GM03348 (cell line): ENCODE measurements around the gene LAMA2.

Experiments used
- DNase-seq: peaks from one replicate; pipeline ENCODE4 v3.0.0; 2012; ENCODE audit warnings: low spot score

LAMA2 gene

DNA sequence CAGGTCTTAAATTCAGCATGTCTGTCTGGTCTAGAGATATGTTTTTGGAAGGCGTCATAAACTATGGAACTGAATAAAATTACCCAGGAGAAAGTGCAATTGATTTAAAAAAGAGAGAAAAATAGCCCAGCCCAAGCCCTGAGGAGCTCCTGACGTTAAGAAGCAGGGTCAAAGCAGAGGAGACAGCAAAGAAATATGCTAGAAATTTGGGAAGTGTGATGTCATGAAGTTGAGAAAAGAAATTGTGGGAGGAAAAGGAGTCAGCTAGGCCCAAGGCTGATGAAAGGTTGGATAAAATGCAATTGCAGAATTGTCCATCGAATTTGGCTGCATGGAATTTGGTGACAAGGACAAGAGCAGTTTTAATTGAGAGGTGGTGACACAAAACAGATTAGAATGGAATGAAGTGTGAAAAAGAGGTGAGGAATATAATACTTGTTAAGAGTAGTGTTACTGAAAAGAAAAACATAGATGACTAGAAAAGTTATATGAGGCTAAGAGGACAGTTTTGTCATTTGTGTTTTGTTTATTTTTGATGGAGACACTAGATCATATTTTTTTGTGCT is 381.6 kb downstream of the LAMA2 start:
- peak; percentile 3 for DNase-seq

DNA sequence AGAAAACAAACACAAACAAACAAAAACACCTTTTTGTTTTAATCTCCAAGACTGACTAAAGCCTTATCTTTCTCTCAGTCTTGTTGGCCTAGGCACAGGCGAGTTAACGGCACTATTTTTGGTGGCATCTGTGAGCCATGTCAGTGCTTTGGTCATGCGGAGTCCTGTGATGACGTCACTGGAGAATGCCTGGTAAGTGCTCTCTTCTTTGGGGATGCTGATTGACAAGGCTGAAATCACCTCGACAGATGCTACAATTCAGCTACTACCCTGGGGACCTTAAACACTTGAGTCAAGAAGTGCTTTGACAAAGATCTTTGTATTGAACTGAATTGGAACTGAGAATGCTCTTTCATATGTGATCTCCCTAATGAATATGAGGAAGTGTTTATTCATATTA is 384.1 kb downstream of the LAMA2 start:
- no peak for DNase-seq

DNA sequence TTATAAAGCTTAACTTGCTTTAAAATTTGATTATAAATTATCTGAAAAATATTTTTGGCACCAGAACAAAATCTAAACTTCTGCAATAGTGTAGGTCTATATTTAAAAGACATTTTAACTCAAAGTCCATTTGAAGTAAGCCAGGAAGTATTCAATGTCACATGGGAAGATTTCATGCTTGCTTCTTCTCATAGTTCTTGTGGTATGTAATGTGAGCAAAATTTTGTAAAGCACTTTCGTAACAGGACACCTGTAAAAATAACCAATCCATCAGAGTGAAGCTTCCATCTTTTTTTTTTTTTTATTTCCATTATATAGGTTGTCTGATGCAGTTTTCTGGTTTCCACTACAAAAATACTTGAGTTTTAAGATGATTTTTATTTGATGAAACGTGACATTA is 386.1 kb downstream of the LAMA2 start:
- no peak for DNase-seq

DNA sequence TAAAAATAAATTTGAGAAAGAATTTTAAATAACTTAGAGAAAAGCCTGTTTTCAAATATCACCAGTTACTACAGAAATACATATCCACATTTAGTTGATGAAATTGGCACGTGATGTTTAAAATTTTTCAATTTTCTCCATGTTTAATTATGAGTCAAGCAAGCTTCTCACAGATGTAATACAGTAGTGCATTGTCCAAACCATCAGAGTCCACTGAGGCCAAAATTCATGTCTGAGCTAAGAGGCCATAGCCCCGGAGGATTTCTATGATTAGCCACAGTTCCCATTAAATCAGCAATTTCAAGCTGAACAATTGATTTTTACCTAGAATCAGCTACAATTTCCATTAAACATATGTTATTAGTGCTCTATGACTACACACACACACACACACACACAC is 387.0 kb downstream of the LAMA2 start:
- no peak for DNase-seq

DNA sequence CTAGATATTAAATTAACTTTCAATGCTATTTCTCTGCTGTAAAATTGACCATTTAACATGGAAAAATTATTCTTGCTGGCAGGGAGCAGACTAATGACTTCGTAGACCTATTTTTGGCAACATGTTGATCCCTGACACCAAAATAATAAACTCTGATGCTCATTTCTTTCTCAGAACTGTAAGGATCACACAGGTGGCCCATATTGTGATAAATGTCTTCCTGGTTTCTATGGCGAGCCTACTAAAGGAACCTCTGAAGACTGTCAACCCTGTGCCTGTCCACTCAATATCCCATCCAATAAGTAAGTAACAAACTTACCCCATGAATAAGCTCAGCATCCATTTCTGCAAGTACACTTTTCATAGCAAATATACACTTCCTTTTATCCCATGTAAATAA is 387.5 kb downstream of the LAMA2 start:
- DNase-seq = no peak

DNA sequence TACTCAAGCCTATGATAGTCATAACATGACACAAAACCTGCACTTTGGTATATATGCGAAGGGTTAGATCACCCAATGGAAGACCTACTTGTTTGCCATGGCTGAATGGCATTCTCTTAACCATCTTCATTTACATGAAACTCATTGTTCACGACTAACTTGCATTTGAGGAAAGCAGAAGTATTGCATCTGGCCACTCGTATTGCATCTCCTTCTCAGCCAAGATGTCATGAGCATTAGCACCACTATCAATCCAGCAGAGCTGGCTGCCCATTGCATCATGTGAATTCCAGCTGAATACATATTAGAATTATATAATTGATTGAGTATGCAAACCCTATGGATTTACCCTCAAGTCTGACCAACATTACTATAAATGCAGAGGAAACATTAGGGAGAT is 390.2 kb downstream of the LAMA2 start:
- no peak for DNase-seq

DNA sequence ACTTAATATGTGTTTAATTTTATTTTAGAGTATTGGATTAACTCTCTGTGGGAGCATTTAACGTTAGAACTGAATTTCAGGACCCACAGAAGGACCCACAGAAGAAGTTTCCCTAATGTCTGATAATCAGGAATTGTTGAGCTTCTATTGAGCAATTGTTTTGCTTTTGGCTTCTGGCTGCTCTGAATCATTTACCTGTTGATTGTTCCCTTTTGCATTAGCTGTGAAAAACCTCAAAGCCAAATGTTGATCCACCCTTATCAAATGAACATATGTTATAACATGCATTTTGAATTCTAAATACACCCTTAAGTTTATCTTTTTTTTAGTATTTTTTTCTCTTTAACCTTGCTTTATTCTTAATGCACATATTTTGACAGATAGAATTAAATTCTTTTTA is 393.5 kb downstream of the LAMA2 start:
- DNase-seq = no peak

DNA sequence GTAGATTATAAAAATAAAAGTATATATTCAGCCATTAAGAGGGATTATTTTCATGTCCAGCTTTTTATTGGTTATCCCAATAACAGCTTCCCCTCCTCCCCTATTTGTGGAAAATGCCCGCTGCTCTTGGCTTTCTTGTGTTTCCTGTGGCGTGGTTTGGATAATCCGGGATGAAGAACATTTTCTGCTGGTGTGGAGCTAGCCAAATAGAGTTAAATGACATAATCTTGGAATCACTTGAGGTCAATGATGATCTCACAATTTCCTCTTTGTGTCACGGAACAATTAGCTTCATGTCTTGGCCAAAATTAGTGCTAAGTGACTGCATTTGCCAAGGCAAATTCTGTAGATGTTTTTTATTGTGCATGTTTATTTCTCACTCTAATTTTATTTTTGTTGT is 394.0 kb downstream of the LAMA2 start:
- no peak for DNase-seq

DNA sequence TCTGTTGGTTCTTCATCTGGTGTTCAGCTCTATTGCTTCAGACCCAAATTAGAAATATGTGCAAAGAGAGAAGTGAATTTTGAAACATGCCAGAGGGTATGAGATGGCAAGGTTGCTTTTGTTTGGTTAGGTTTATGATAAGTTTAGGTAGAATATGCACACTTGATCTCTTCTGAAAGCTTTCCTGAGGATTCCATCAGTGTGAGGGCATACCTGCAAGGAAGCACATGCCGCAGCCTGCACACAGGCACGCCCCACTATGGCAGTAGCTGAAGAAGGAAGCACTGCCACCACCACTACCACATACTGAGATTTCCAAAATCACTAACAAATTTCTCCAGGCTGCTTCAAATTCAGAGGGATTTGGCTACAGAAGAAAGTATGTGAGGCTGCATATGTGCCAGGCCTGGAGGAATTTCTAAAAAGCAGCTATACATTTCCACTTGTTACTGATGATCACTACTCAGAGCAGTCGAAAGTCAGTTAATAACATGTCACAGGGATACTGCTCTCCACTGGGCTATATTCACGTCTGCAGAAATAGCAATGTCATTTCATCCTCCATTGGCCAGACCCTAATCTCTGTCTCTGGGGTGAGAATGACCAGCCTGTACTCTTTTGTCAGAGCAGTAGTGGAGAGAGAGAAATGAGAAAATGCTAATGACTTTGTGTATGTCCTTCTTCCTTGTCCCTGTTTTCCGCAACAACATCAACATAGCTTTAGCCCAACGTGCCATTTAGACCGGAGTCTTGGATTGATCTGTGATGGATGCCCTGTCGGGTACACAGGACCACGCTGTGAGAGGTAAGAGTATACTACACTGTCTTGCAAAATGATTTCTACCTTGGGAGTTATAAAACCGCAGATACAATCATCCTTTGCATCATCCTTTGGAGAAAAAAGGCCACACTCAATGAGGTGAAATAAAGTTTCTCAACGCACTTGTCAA is 396.7 kb downstream of the LAMA2 start:
- no peak for DNase-seq

DNA sequence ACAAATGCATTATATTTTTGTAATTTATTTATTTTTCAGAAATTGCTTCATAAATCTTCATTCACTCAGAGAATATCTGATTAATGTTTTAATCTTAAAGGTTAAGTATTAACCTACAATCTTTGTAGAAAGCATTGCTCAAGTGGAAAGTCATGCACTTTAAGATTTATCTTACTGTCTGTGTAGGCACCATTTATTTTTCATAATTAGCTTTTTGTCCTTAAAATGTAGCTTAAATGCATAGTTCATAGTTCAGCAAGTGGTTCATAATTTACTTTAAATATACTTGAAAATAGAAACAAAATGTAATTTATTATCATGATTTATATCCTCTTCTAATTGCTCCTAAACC is 397.3 kb downstream of the LAMA2 start:
- no peak for DNase-seq

DNA sequence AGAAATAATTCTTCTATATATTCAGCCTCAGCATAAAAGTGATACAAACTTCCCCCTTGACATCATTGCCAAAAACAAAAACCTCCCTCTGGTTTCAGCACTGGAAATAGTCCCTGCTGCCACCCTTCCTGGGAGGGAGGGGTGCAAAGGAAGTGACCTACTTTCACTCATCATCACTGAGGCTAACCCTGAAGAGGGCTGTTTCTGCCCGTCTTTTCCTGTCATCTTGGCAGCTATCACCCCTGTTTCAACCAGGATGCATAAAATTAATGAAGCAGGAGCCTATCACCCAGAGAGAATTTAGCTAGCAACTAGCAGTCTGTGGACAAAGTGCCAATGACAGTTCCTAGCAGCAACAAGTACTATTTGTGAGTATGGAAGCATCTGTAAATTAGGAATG is 397.8 kb downstream of the LAMA2 start:
- no peak for DNase-seq

DNA sequence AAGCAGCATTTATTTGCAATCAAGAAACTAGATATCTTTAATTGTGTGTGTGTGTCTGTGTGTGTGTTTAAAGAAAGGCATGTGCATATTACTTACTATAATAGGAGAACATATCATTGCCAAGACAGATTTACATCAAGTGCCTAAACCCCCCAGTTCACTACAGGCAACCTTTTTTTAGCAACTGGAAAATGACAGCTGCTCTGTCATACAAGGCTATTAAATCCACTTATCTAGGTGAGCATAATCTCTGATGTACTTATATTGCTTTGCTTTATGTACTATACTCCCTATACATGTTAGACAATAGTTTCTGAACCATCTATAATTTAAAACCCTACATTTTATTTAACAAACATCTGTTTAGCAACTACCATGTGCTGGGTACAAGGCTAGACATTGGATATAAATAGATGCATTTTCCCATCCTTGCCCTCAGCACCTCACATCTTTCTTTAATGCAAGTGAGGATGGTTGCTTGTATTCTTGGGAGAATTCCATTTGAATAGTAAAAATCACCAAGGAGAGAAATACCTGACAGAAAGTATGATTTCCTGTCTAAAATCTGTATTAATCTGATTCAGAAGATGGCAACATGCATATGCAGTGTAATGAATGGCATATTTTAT is 398.3 kb downstream of the LAMA2 start:
- DNase-seq = no peak

DNA sequence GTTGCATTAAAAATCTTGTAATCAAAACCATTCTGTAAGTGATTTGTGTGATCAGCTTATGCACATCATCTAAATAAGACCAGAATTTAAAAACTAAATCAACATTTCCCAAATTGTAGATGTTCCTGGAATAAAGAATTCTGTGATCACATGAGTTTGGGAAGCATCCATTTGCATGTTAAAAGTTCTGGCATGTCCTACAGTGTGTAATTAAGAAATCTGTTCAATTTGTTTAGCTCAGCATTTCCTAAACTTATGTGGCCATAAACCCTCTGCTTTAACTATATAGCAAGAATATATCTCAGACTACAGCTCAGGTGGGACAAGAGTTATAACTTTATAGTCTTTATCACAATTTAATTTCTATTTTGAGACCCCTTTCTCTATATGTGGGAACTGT is 399.1 kb downstream of the LAMA2 start:
- DNase-seq = no peak

DNA sequence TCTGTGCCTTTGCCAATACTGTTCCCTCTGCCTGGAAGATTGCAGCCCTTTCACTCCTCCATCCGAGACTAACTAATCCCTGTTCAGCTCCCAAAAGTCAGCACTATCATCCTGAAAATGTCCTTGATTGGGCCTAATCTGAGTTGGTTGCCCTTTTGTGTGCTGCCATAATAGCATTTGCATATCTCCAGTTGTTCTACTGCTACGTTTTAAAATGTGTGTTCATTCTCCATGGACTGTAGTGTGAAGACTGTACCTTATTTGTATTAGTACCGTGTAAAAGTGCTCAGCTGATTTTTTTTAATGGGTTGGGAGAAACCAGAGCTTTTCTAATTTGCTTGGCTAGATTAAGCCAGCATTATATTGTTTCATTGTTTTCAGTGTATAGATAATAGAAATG is 401.3 kb downstream of the LAMA2 start:
- no peak for DNase-seq

DNA sequence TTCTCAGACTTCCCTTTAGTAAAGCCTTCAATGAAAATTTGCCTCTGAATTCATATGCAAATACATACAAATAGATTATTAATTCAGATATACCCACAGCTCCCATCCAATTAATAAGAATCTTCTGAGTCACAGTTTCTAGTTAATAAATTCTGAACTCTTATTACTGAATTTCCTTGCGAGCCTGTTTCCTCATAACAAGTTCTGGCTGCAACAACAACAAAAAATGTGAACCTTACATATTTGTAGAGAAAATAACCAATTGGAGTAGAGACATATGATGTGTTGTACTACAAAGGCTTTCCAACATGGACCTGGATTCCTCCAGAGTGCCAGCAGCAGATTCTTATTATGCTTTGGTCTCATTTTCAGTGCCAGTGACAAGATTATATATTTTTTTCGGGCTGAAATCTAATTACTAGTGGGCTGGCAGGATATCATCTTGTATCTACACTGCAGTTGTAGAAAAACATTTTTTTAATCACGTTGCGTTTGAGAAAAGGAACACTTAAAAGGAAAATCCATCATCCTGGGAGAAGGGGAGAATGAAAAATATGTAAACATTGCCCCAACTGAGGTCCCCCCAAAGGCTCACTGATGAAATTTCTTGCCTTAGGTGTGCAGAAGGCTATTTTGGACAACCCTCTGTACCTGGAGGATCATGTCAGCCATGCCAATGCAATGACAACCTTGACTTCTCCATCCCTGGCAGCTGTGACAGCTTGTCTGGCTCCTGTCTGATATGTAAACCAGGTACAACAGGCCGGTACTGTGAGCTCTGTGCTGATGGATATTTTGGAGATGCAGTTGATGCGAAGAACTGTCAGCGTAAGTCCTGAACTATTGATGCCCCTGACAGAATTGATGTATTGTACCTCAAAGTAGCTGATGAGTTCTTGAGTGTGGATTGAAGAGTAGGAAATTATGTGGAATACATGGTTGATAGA is 404.6 kb downstream of the LAMA2 start:
- no peak for DNase-seq

DNA sequence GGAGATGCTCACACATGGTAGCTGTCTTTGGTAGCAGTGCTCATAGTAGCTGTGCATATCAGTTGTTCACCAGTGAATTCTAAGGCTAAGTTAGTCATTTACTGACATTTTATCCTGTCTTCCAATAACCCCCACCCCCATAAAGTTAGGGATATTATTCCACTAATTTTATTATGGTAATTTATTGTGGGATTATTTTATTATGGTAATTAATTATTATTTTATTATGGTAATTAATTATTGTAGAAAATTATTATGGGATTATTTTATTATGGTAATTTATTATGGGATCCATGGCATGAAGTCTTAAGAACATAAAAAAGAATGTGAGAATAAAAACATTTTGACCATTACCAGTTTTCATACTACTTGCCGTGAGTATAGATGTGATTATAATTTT is 406.5 kb downstream of the LAMA2 start:
- DNase-seq = no peak

DNA sequence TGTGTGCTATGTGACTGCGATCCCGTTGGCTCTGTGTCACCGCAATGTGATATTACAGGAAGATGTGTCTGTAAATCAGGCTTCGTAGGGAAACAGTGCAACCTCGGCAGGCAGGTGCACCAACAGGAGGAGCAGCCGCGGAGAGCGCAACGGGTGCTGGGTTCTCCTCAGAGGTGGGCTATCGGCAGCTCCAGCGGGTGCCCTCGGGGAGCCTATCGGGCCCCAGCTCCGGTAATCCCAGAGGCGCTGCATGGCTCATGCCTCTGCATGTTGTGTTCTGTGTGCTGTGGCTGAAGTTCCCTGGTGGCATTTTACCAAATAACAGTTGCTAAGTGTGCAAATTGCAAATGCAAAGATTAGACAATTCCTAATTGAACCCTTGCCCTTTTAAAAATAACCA is 409.9 kb downstream of the LAMA2 start:
- DNase-seq = no peak

DNA sequence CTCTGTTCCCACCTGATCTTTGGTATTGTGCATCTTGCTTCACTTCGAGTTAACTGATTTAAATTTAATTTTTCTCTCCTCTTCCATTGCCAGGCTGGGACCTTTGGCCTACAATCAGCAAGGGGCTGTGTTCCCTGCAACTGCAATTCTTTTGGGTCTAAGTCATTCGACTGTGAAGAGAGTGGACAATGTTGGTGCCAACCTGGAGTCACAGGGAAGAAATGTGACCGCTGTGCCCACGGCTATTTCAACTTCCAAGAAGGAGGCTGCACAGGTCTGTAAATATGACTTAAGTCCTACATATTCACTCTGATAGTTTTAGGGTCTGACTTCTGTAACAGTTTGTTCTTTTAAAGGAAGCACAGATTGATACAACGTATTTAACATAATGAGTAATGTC is 414.7 kb downstream of the LAMA2 start:
- no peak for DNase-seq

DNA sequence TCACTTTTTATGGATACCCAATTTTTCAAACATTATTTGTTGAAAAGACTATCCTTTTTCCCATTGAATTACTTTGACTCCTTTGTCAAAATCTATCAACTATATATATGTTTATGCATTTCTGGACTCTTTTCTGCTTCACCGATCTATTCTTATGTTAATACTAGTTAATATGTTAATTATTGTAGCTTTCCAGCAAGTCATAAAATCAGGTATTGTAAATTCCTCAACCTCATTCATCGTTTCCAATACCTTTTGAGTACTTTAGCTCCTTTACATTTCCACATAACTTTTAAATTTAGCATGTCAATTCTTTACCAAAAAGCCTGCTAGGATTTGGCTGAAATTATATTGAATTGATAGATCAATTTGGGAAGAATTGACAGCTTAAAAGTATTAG is 419.7 kb downstream of the LAMA2 start:
- no peak for DNase-seq

DNA sequence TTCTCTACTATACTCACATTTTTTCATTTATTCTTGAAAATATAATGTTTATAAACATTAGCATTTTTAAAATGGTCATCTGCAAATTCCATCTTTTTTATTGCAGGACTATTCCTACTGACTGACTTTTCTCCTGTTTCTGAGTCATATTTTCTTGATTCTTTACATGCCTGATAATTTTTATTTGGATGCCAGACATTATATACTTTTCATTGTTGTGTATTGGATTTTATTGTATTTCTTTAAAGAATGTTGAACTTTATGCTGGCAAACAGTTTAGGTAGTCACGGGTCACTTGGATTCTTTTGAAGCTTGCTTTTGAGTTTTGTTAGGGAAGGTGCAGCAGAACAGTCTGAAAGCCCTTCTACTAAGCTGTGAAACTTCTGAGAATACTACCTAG is 423.9 kb downstream of the LAMA2 start:
- DNase-seq = no peak

DNA sequence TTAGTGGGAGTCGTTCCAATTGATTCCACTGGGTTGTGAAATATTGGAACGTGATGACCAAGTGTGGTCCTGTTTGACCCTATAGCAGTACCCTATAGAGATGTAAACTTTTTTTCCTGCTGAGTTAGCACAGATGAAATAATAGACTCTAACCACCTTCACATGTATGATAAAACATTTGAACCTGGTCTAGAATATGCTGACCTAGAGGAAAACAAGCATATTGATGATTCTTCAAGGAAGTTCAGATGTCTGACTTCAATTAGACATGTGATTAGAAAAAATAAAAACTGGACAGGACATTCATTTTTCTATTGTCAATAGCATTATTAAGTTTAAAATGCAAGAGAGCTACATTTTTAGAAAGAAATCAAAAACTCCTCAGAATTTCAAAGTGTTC is 424.9 kb downstream of the LAMA2 start:
- DNase-seq = no peak

DNA sequence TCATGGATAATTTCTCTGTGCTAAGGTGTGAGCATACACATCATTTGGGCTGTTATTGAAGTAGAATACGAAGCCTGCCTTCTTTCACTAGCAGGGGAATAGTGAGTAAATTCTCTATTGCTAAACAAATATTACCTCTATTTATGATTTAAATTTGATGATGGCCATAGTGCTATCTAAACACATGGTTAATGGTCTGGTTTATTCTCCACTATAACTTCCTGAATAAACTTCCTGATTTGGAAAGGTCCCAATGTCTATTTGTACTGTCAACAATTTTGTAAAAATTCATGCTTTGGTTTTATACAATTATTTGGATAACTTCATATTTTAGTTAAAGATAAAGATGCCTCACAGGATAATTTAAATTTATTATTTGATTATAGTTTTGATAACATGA is 426.2 kb downstream of the LAMA2 start:
- no peak for DNase-seq
